Hematopoietic multipotent progenitor cell treated with erythropoietin and hydrocortisone succinate and interleukin-3 and kit ligand, for 17 days (in vitro differentiated cells): ENCODE results near the gene PNMA3.
"Not testable (repeated sequence)": the region's sequence is repeated elsewhere in the genome, so short reads cannot be mapped to it uniquely, and the experiment has no call there.

ENCODE experiments used
- DNase-seq: peaks from one replicate; pipeline ENCODE4 v3.0.0-alpha.2; 2015; ENCODE audit warnings: low spot score

PNMA3 gene

GRCh38 chrX:153074262-153074899 lies 18.1 kb downstream of the PNMA3 start:
- no peak for DNase-seq

- DNase-seq, result no peak
These were observed 18.7 kb downstream of the PNMA3 start for GRCh38 chrX:153074935-153075334.

- no peak for DNase-seq
These were observed 19.1 kb downstream of the PNMA3 start for GRCh38 chrX:153075366-153075765.

GRCh38 chrX:153077437-153078135 lies 21.3 kb downstream of the PNMA3 start:
- DNase-seq, result not testable (repeated sequence)

GRCh38 chrX:153083238-153083923 lies 27.1 kb downstream of the PNMA3 start:
- DNase-seq, result not testable (repeated sequence)

GRCh38 chrX:153102418-153102817 lies 46.1 kb downstream of the PNMA3 start:
- no peak for DNase-seq

- DNase-seq, result not testable (repeated sequence)
These were observed 48.7 kb downstream of the PNMA3 start for GRCh38 chrX:153104959-153105358.

GRCh38 chrX:153106092-153106801 lies 50.0 kb downstream of the PNMA3 start:
- not testable (repeated sequence) for DNase-seq
